K562 (cell line): ENCODE measurements around the gene EXOC7. TPM values are rescaled to one million over a fixed set of nuclear protein-coding genes. Genes with fewer than 3 reads are reported as not detected.

Experiments used
- CEBPB ChIP-seq: fragments of 450-650 bp; IDR thresholded peaks from 2 replicates; pipeline ENCODE4 v1.6.1; 2016; ENCODE audit warnings: missing genetic modification characterization, missing compliant biosample characterization
- KAT7 ChIP-seq: sonication (generic); formaldehyde crosslinking; IDR thresholded peaks from 2 replicates; pipeline ENCODE4 v1.8.0; 2022; ENCODE audit warnings: missing genetic modification reagents, mild to moderate bottlenecking, borderline replicate concordance
- NR4A1 ChIP-seq, 2 experiments: fragments of 250-450 bp in 1 of 2; fragments of 450-650 bp in 1 of 2; sonication (Bioruptor Pico) in 1 of 2; IDR thresholded peaks; 2 replicates each; pipeline versions ENCODE4 v1.4.0 to v1.6.1; 2016 to 2020; ENCODE audit warnings: mild to moderate bottlenecking in 2 of 2, missing compliant biosample characterization in 1 of 2, missing genetic modification characterization in 1 of 2, moderate library complexity in 1 of 2
- POLR3G ChIP-seq: IDR thresholded peaks from 2 replicates; pipeline ENCODE4 v1.6.1; 2011; ENCODE audit not compliant: insufficient read length, insufficient replicate concordance; ENCODE audit errors: extremely low read depth
- TEAD1 ChIP-seq, 2 experiments: fragments of 450-650 bp in 1 of 2; sonication (generic) in 1 of 2; formaldehyde crosslinking; IDR thresholded peaks; 2 replicates each; pipeline versions ENCODE4 v1.4.0 to v1.8.0; 2020 to 2022; ENCODE audit warnings: mild to moderate bottlenecking in 2 of 2, missing genetic modification reagents in 1 of 2
- polyA plus RNA-seq, 8 experiments: library from polyadenylated mRNA; depleted of rRNA in 4 of 8; stranded (reverse) in 5 of 8; unstranded in 3 of 8; fragments of >200 nt; fragmentation: Nextera tagmentation in 2 of 8; fragmentation: Illumina TruSeq in 1 of 8; extraction: Ambion mirVana in 2 of 8; extraction: Trizol in 1 of 8; gene quantifications; 2 replicates each; pipeline versions ENCODE4 v1.2.1 to v1.2.3, GENCODE V29; 2011 to 2014; ENCODE audit warnings: inconsistent platforms in 1 of 8, missing spikeins in 1 of 8
- total RNA-seq, 7 experiments: library from RNA; depleted of rRNA in 6 of 7; stranded (reverse); fragments of >200 nt in 6 of 7; fragmentation: Illumina TruSeq in 2 of 7; extraction: Trizol in 2 of 7; gene quantifications; 2 replicates each; pipeline versions ENCODE4 v1.2.1 to v1.2.3, GENCODE V29; 2011 to 2021; ENCODE audit warnings: low replicate concordance in 1 of 7
- TF ChIP-seq, protein P1 (sequence below): fragments of 250-450 bp; sonication (Bioruptor Pico); IDR thresholded peaks from 2 replicates; pipeline ENCODE4 v1.5.0; 2021; ENCODE audit warnings: mild to moderate bottlenecking, moderate library complexity
- TF ChIP-seq, protein P2 (sequence below): fragments of 450-650 bp; IDR thresholded peaks from 2 replicates; pipeline ENCODE4 v1.6.1; 2016; ENCODE audit warnings: mild to moderate bottlenecking, moderate library complexity

Gene EXOC7
- total and polyA plus RNA-seq, 9 of the 15 experiments (the other 6 are each of a cell fraction or from before 2014, with no cell fraction given): 18.6 to 57.0 (median 35.0) TPM

DNA sequence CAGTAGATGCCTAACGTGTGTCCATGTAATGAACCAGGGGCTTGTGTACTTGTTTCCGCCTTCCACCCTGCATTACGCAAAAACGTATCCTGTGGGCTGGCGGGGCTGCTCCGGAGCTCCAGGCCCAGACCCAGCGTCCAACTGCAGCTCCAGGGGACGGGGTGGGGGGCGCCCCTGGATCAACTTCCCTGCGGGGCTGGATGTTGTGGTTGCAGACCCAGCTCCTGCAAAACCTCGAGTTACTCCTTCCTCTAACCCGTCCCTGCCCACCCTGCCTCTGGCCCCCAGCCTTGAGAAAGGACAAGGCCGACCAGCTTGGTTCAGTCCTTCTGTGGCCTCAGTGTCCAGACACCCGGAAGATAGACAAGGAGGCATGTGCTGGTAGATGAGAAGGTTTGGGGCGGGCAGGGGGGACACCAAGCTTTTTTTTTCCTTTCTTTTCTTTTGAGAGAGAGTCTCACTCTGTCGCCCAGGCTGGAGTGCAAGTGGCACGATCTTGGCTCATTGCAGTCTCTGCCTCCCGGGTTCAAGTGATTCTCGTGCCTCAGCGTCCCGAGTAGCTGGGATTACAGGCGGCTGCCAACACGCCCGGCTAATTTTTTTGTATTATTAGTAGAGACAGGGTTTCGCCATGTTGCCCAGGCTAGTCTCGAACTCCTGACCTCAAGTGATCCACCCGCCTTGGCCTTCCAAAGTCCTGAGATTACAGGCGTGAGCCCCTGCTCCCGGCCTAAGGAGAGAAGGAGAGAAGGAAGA is 731 bp upstream of the EXOC7 start (continued):
- 0 out of 2 replicates have a peak, but pooled peaks have one; percentile 17 for TF ChIP-seq KAT7 (CRISPR knock-in tag)
- TF ChIP-seq, protein P1, sequence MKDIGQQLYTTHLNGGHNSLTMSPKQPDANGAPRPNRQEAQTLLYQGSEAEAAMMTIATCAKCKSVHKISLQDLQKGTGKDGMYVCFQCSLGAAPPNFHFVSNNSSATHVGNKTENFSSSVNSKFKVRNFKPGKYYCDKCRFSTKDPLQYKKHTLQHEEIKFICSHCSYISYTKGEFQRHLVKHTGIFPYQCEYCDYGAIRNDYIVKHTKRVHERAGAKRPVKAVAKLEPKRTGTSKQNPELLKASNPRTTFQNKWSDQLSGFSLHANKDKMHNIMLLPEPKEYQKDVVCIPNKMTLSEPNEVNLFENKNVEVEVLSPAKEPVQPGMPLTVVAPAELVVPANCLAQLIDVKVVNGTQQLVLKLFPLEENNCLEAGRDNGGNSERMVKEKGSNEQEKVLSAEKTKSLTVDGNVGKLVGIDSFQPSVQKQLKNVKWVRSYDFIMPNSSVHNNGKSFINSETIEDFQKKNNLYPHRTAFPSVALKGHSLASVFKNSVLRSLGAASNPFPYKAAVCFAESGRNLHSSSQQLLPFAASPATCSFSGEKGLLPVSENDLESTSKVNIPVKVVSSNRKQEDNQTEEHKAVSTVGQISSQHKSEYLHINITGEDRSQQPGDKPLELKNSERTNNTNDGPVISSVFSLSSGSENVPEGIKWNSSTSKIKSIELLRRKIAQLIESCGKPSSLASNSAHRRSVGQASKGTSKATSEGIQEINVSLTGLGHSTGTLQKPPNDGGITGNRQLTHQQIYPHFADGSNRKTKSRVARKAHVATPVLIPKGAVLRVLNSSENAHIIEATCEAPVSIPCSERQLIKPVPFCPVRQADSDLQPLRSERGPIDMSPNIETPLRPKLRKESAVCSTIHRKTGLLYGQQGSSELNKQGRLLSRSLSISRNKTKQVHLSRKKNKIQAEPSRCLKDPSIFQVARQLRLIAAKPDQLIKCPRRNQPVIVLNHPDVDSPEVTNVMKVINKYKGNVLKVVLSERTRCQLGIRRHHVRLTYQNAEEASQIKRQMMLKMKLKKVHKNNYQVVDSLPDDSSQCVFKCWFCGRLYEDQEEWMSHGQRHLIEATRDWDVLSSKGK (CRISPR knock-in tag): no peak
- TF ChIP-seq POLR3G: no peak
- TF ChIP-seq TEAD1 (CRISPR knock-in tag; IDR thresholded peaks at IDR 0.05): 0 out of 4 replicates have a peak, but pooled peaks of 1 of the 2 experiments have one; percentile 9
- 0 out of 2 replicates have a peak, but pooled peaks have one; percentile 15 for TF ChIP-seq CEBPB (tag)
- TF ChIP-seq, protein P2, sequence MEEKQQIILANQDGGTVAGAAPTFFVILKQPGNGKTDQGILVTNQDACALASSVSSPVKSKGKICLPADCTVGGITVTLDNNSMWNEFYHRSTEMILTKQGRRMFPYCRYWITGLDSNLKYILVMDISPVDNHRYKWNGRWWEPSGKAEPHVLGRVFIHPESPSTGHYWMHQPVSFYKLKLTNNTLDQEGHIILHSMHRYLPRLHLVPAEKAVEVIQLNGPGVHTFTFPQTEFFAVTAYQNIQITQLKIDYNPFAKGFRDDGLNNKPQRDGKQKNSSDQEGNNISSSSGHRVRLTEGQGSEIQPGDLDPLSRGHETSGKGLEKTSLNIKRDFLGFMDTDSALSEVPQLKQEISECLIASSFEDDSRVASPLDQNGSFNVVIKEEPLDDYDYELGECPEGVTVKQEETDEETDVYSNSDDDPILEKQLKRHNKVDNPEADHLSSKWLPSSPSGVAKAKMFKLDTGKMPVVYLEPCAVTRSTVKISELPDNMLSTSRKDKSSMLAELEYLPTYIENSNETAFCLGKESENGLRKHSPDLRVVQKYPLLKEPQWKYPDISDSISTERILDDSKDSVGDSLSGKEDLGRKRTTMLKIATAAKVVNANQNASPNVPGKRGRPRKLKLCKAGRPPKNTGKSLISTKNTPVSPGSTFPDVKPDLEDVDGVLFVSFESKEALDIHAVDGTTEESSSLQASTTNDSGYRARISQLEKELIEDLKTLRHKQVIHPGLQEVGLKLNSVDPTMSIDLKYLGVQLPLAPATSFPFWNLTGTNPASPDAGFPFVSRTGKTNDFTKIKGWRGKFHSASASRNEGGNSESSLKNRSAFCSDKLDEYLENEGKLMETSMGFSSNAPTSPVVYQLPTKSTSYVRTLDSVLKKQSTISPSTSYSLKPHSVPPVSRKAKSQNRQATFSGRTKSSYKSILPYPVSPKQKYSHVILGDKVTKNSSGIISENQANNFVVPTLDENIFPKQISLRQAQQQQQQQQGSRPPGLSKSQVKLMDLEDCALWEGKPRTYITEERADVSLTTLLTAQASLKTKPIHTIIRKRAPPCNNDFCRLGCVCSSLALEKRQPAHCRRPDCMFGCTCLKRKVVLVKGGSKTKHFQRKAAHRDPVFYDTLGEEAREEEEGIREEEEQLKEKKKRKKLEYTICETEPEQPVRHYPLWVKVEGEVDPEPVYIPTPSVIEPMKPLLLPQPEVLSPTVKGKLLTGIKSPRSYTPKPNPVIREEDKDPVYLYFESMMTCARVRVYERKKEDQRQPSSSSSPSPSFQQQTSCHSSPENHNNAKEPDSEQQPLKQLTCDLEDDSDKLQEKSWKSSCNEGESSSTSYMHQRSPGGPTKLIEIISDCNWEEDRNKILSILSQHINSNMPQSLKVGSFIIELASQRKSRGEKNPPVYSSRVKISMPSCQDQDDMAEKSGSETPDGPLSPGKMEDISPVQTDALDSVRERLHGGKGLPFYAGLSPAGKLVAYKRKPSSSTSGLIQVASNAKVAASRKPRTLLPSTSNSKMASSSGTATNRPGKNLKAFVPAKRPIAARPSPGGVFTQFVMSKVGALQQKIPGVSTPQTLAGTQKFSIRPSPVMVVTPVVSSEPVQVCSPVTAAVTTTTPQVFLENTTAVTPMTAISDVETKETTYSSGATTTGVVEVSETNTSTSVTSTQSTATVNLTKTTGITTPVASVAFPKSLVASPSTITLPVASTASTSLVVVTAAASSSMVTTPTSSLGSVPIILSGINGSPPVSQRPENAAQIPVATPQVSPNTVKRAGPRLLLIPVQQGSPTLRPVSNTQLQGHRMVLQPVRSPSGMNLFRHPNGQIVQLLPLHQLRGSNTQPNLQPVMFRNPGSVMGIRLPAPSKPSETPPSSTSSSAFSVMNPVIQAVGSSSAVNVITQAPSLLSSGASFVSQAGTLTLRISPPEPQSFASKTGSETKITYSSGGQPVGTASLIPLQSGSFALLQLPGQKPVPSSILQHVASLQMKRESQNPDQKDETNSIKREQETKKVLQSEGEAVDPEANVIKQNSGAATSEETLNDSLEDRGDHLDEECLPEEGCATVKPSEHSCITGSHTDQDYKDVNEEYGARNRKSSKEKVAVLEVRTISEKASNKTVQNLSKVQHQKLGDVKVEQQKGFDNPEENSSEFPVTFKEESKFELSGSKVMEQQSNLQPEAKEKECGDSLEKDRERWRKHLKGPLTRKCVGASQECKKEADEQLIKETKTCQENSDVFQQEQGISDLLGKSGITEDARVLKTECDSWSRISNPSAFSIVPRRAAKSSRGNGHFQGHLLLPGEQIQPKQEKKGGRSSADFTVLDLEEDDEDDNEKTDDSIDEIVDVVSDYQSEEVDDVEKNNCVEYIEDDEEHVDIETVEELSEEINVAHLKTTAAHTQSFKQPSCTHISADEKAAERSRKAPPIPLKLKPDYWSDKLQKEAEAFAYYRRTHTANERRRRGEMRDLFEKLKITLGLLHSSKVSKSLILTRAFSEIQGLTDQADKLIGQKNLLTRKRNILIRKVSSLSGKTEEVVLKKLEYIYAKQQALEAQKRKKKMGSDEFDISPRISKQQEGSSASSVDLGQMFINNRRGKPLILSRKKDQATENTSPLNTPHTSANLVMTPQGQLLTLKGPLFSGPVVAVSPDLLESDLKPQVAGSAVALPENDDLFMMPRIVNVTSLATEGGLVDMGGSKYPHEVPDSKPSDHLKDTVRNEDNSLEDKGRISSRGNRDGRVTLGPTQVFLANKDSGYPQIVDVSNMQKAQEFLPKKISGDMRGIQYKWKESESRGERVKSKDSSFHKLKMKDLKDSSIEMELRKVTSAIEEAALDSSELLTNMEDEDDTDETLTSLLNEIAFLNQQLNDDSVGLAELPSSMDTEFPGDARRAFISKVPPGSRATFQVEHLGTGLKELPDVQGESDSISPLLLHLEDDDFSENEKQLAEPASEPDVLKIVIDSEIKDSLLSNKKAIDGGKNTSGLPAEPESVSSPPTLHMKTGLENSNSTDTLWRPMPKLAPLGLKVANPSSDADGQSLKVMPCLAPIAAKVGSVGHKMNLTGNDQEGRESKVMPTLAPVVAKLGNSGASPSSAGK: 0 out of 2 replicates have a peak, but pooled peaks have one; percentile 0
- no peak for TF ChIP-seq NR4A1 (CRISPR knock-in tag; IDR thresholded peaks at IDR 0.05)
- TF ChIP-seq NR4A1 (tag; IDR thresholded peaks at IDR 0.05): 0 out of 2 replicates have a peak, but pooled peaks have one; percentile 5
